ENCODE results near the gene ACACA. TPM values are rescaled to one million over a fixed set of nuclear protein-coding genes. Genes with fewer than 3 reads are reported as not detected.

The ACACA gene
- total RNA-seq, 1 donor from 2014 or later = 13.3 TPM

GRCh38 chr17:37048811-37049210, 357.8 kb downstream of the ACACA start:
- no peak for ATAC-seq
- DNase-seq (ENCODE audit: missing footprints) = no peak
- intact Hi-C loops (cut with DNase I) = loop anchor here (5.0 kb wide), 1 partner anchor 447 kb away; the partner anchor contains the start of gene MRM1

- intact Hi-C loops (cut with DNase I) = loop anchor here (1.0 to 5.0 kb wide), 2 partner anchors 418 to 445 kb away; partner anchors contain the start of gene MRM1
These were observed 359.0 kb downstream of the ACACA start for GRCh38 chr17:37047631-37048104.

GRCh38 chr17:37045351-37045922, 361.2 kb downstream of the ACACA start:
- intact Hi-C loops (cut with DNase I) = loop anchor here (5.0 kb wide), 1 partner anchor 443 kb away; the partner anchor contains the start of gene MRM1
- ATAC-seq (no peak), DNase-seq (ENCODE audit: missing footprints) (no peak)

More at GRCh38 chr17:37047631-37048104, 359.0 kb downstream of the ACACA start:
- ATAC-seq = peak; percentile 64
- DNase-seq (ENCODE audit: missing footprints) = peak; percentile 83

GRCh38 chr17:37043201-37043600, 363.4 kb downstream of the ACACA start:
- ATAC-seq = no peak
- intact Hi-C loops (cut with DNase I) = no loop called here
- DNase-seq (ENCODE audit: missing footprints) = no peak

GRCh38 chr17:37041932-37042331, 364.7 kb downstream of the ACACA start:
- no peak for DNase-seq (ENCODE audit: missing footprints)
- no peak for ATAC-seq
- intact Hi-C loops (cut with DNase I) = no loop called here

- no peak for ATAC-seq
- intact Hi-C loops (cut with DNase I) = no loop called here
These were observed 367.4 kb downstream of the ACACA start for GRCh38 chr17:37039269-37039668.

GRCh38 chr17:37037590-37038155, 369.0 kb downstream of the ACACA start:
- intact Hi-C loops (cut with DNase I) = no loop called here
- DNase-seq (ENCODE audit: missing footprints) = no peak
- no peak for ATAC-seq

More at GRCh38 chr17:37039269-37039668, 367.4 kb downstream of the ACACA start:
- no peak for DNase-seq (ENCODE audit: missing footprints)

Other genes starting within 250 kb of the ACACA start
- gene C17orf78, start 30.9 kb downstream of the ACACA start, total RNA-seq = not detected
- 11.3 TPM for gene TADA2A, start 50 bp upstream of the ACACA start, total RNA-seq
- gene DUSP14, start 83.1 kb upstream of the ACACA start, total RNA-seq = 21.5 TPM
- gene SYNRG, start 202.6 kb upstream of the ACACA start, total RNA-seq = 32.2 TPM
- 14.9 TPM for gene DDX52, start 236.6 kb upstream of the ACACA start, total RNA-seq